GM21526 (cell line): ENCODE results near the gene USP6.
"Not testable (repeated sequence)": the region's sequence is repeated elsewhere in the genome, so short reads cannot be mapped to it uniquely, and the experiment has no call there.

Experiments used
- ATAC-seq: cut with Tn5 transposase; IDR thresholded peaks from one replicate; pipeline ENCODE4 v1.9.1; 2021; ENCODE audit warnings: moderate library complexity; ENCODE audit not compliant: unreplicated experiment, low FRiP score

Gene USP6

DNA sequence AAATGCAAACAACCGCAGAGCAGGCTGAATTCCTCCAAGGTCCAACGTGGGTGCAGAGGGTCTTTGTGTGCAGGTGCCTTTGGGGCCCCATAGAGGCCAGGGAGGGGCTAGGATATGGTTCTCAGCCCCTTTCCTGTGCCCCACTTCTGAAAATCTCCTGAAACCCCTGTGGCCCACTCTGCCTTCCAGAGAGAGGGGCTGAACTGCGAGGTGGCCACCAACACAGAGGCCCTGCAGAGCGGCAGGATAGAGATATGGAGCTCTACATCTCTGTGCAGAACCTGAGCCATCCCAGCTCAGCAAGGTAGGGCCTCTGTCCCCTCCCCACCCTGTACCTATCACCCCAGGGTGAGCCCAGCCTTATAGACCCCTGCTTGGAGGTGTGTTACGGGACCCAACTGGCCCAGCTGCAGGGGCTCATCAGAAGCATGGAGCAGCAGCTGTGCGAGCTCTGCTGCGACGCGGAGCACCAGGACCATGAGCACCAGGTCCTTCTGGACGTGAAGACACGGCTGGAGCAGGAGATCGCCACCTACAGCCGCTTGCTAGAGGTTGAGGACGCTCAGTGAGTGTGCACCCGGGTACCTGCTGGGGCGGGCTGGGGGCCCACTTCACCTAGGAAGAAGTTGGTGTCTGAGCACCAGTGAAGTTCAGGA lies 5.5 kb downstream of the USP6 start:
- ATAC-seq: no peak

DNA sequence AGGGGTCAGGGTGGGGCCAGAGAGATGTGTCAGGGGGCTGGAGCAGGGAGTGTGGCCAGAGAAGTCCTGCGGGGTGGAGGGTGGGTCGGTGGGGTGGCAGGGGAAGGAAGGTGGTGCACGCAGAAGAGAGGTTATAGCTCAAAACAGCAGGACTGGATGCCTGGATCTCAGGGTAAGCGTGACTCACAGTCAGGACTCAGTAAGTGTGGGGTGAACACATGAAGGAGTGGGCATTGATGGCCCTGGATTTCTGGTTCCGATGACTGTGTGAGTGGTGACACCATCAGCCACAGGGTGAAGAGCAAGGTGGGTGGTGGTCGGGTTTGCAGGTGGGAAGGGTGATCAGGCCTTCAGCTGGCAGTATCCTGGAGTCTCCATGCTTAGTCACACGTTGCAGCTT lies 6.2 kb downstream of the USP6 start:
- ATAC-seq: not testable (repeated sequence)

DNA sequence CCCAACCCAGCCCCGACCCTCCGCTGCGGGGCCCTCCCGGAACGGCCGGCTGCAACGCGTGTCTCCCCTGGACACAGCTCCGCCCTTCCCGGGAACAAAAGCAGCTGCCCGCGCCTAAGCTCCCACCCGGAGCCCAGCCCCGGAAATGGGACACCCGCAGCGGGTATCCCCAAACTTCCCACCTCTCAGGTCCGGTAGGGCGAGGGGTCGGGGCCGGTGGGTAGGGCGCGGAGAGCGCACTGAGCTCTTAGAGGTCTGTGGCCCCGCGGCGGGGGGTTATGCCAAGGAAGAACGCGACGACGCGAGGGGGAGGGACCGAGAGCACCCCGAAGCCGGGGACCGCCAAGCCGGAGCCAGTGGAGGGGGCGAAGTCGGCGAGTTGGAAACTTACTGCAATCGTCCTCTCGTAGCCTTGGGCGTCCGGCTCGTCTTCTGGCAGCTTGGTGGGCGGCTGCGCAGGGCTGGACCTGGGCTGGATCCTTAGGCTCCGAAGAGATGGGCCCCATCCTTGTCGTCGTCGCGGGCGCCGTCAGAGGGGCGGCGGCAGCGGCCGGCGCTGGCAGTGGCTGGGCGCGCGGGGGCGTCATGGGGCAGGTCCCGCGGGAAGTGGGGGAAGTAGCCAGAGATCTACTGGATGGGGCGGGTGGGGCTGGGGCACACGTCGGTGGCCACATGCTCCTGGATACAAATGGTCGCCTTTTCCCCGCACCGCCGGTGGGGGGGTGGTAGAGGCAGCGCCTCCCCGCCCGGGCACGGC lies 6.9 kb downstream of the USP6 start:
- ATAC-seq: no peak

DNA sequence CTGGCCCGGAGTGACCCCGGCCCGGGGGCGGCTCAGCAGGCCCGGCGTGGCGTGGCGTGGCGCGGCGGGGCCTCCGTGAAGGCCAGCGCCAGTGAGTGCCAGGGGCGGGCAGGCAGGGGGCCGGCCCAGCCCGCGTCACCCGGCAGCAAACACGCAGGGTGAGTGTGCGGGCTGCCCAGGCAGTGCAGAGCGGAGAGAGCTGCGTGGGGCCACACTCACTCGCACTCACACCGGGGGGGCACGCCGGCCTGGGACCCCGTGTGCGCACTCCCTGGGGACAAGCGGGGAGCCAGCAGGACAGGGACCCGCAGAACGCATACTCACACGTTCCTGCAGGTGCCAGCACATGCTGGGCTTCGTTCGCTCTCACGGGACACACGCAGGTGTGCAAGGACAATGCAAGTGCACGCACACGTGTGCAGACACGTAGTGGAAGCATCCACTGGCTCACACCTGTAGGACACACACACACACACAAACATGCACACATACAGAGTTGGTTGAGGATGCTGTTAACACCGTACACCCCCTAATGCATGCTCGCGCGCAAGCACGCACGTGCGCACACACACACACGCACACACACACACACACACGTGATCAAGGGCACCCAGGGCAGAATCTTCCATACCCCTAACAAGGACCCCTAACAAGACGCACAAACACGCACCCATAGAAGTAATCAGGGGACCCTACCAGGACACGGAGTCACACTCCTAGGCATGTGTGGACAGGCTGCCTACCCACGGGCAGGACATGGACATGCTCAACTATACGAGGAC lies 7.7 kb downstream of the USP6 start:
- no peak for ATAC-seq

DNA sequence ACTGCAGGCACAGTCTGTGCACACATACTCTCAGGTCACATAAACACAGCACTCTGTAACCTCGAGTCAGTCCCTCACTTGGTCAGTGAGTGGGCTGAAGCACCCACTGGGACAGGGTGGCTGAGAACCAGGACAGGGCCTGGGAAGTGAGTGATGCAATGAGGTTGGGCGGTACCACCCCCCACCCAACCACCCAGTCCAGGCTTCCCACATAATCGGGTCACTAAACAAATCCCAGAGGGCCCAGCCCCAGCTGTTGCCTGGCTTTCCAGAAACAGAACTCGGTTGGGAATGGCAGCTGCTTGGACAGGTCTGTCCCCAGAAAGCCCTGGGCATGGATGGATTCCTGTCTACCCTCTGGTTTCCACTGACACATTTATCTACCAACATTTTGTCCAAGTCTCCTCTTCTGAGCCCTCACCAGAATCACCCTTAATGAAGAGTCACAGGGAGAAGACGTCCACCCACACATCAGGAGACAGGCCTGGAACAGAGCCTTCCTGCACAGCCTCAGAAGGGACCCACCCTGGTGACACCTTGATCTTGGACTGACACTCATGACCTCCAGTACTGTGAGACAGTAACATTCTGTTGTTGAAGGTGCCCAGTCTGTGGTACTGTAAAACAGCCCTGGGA lies 8.4 kb downstream of the USP6 start:
- ATAC-seq: not testable (repeated sequence)

DNA sequence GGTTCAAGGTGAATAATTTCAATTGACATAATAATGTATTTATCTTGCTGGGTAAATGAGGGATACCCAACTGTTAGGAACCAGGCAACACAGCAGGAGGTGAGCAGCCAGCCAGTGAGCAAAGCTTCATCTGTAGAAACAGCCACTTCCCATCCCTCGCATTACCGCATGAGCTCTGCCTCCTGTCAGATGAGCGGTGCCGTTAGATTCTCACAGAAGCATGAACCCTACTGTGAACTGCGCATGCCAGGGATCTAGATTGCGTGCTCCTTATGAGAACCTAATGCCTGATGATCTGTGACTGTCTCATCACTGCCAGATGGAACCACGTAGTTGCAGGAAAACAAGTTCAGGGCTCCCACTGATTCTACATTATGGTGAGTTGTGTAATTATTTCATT lies 9.1 kb downstream of the USP6 start:
- ATAC-seq: not testable (repeated sequence)

DNA sequence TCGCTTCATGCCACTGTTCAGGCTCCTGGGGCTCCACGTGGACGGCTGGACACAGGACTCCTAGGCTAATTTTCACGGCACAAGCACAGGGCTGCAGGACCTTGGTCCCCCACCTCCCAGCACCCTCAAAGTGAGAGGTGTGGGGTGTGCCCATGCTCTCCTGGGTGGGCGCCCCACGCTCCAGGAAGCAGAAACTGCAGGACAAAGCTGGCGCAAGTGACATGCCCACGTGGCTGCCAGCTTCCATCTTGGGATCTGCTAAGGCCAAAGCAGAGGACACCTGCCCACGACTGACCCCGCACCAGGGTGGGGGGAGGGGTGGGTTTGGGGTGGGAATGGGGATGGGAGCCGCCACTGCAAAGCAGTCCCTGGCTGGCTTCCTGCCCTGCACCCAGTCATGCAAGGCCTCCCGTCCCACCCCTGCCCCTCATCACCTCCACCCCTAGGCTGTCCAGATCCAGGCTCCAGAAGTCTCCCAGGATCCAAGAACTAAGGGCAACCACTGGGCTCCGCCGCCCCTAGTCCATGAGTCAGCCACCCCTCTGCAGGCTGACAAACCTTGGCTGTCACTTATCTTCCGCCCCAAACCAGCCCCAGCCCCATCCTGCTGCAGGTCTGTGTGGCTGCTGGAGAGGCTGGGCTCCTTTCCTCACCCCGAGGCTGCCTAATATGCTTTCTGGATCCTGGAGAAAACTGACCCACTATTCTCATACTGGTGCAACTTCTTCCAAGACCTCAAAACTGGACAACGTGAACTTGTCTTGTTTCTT lies 11.1 kb downstream of the USP6 start:
- ATAC-seq: no peak

DNA sequence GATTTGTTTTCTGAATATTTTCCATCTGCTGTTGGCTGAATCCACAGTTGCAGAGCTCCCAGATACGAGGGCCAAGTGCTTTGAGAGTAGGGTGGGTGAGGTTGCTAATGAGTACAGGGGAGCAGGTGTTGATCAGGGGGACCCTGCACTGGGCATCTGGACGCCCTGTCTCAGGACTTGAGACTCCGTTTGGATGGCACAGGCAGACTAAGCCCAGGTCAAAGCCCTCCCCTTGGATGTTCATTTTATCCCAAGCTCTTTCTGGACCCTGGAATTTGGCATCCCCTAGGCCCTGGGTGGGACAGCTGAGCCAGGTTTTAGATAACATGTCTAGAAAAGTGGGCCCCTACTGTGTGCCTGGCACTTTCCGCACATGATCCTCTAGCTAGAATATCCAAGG lies 12.1 kb downstream of the USP6 start:
- no peak for ATAC-seq

DNA sequence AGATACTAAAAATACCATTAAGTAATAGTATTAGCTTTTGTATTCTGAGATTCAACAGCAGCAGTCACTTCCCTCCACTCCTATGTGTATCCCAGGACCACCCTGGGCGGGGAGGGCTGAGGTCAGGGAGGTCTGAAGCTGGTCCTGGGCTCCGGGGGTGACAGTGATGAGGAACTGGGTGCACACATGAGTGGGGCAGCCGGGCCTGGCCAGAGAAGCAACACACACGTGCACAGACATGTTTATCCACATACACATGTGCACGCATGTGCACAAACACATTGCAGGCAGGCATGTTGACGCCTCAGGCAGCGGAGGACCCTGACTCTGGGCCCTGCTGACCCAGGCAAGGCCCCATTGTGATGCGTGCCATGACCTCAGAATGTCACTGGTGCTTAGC lies 12.6 kb downstream of the USP6 start:
- ATAC-seq: not testable (repeated sequence)

DNA sequence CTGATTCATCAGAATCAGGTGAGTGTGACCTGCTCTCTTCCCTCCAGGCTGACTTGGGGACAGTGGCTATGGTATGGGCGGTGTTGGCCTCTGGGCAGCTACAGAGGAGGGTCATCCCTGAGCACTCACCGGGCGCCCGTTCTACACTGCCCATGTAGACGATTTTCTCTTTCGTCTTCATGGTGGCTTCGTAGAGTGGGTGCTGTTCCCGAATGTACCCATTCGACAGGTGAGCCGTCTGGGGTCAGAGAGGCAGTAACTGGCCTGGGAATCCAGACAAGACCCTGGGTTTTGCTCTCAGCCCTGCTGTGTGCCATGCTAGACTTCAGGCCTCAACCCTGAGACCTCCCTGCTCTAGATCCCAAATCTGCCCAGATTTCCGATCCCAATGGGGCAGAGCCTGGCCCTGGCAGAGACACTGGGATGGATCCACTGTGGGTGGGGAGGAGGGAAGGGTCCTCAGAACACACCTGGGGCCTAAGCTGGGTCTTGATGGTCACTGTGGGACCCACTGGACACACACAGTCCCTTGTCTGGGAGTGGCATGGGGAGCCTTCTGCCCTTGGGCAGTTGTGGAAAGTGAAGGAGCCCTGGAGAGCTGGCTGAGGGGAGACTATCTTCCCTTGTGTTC lies 13.2 kb downstream of the USP6 start:
- ATAC-seq: no peak

DNA sequence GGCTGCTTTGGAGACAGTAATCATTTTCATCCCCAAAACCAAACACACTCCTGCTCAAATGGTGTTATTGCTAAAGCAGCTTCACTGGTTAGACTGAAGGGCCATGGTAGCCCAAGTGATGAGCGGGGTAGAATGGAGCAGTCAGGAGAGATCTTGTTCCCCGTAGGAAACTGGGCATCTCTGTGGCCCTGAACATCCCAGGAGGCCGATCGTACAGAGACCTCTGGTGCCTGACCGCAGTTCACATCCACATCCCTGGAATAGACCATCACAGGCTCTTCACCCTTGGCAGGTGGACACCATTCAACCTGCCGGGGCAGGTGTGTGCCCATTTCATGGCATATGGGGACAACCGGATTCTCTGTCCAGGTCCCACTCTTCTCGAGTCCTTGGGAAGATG lies 13.9 kb downstream of the USP6 start:
- ATAC-seq: not testable (repeated sequence)

DNA sequence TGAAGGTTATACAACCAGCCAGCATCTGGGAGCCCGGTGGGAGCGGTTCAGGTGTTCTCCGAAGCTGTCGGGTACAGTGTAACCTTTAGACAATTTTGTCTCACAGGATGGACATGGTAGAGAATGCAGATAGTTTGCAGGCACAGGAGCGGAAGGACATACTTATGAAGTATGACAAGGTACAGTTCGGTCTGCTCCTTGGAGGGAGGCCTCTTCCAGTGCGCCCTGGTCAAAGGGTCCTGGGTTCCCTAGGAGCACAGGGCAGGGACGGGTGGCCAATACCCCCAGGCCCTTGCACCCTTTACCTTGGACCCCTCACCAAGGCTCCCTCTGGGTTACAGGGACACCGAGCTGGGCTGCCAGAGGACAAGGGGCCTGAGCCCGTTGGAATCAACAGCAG lies 14.4 kb downstream of the USP6 start:
- not testable (repeated sequence) for ATAC-seq

DNA sequence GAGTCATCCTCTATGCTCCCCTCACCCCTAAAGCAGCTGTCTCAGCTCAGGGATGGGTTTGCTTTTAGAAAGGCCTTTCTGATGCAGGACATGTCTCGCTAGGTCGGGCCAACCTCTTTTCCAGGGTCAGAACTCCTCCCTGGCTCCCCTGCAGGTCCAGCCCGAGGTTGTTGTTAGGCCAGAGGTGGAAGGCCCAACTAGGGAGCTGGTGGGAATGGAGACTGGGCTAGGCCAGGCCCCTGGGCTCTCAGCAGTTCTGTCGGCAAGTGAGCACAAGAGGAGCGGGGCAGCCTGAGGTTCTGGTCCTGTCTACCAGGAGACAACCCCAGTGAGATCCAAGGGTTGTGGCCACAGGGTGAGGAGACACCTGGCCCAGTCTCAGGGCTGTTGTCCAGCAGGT lies 14.9 kb downstream of the USP6 start:
- ATAC-seq: not testable (repeated sequence)

DNA sequence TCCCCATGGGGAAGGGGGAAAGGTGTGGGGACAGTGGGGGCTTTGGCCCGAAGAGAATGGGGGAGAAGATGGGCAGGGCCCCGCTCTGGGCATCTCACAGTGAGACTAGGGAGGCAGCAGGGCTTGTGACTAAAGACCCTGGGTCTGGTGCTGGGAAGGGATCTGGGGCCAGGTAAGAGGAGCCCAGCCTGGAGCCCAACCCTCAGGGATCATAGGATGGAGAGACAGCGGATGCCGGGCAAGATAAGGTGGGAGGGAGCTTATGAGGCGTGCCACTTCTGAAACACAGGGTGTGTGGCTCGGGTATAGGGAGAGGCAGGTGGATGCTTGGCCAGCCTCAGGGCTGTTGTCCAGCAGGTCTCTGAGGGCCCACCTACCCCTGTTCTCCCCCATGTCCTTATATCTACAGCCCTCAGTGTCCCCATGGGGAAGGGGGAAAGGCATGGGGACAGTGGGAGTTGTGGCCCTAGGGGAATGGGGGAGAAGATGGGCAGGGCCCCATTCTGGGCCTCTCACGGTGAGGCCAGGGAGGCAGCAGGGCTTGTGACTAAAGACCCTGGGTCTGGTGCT lies 15.4 kb downstream of the USP6 start:
- ATAC-seq: no peak

DNA sequence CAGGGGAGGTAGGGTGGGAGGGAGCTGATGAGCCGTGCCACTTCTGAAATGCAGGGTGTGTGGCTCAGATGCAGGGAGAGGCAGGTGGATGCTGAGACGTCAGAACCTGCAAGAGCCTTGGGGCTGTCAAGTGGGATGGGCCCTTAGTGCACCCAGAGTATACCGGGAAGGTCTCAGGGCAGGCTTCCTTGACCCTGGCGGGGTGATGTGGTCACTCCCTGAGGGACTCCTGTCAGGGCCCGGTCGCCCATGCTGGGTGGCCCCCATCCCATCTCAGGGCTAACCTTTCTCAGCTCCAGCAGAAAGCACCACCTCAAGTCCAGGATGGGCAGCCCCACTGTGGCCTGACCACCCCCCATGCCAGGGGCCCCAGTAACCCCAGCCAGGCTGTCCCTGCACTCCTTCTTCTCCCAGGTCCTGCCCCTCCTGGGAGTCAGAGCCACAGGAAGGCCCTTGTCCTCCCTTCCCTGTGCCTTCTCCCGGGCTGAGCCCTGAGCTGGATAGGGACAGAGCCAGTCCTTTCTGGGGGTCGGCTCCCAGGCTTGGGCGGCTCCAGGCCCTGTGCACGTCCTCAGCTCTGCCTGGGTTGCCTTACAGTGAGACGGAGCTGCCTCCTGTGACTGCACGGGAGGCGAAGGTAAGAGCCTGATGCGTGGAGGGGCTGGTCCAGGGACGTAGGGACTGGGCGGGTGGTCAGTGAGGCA lies 16.1 kb downstream of the USP6 start:
- ATAC-seq: not testable (repeated sequence)

DNA sequence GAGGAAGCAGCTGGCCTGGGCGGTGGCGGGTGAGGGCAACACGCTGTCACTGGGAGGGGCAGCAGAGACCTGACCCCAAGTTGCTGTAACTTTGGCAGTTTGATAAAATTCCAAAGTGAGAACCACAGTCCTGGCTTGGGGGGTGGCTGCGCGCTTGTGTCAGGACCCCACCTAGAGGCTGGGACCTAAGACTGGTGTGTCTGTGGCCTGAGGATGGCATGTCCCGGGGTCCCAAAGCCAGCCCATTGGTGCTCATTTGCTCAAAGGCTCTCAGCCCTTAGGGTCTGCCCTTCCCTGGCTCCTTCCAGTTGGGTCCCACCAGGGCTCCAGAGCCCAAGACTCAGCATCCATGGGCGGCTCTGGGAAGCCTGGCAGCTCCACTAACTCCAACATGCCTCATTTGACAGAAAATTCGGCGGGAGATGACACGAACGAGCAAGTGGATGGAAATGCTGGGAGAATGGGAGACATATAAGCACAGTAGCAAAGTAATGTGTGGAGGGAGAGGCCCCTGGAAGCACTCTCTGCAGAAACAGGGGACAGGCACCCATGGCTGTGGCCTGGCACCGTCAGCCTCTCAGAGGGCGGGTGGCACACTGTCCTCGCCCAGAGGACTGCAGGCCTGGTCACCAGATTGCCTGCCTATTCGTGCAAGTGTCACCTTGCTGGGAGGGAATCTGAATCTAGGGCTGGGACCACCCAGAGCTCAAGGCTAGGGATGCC lies 16.8 kb downstream of the USP6 start:
- not testable (repeated sequence) for ATAC-seq

DNA sequence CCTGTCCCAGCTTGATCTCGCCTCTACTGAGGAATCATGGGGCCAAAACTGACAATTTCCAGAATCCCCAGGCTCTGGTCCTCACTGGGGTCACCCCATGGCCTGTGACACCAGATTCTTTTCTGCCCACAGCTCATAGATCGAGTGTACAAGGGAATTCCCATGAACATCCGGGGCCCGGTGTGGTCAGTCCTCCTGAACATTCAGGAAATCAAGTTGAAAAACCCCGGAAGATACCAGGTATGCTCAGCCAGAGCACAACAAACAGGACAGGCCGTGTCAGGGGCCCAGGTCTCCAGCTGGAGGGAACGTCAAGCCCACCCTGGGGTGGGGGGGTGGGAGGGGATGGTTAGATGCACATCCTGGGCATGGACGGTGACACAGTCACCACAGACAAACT lies 17.5 kb downstream of the USP6 start:
- no peak for ATAC-seq

DNA sequence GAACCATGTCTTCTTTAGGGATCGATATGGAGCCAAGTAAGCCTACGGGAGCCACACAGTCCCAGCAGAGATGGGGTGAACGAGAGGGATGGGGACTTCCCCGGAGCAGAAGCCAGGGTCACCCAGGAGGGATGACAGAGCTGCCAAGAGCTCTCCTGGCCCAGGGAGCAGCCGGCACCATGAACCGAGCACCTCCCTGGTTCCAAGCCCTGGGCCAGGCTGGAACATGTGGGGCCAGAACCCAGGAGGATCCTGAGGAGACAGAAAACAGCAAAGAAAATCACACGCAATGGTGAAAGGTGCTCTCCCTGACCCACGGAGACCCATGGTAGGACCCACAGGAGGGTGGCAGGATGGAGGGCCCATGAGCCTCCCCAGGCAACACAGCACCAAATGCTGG lies 18.1 kb downstream of the USP6 start:
- not testable (repeated sequence) for ATAC-seq
